Skeletal muscle satellite cell (primary cell): ENCODE data around the gene SMG9.
A peak's percentile ranks its signal among the peaks of the same experiment; 100 is the strongest.

Source experiments
- H3K27me3 ChIP-seq: 2 replicates; pipeline ENCODE4 v1.7.0; 2013; ENCODE audit warnings: low read length; ENCODE audit not compliant: control insufficient read depth, insufficient read depth
- H3K36me3 ChIP-seq: 2 replicates; pipeline ENCODE4 v1.7.0; 2013; ENCODE audit warnings: mild to moderate bottlenecking, control low read depth, low read length; ENCODE audit not compliant: insufficient read depth
- H3K4me1 ChIP-seq: 2 replicates; pipeline ENCODE4 v1.7.0; 2013; ENCODE audit warnings: low read length; ENCODE audit not compliant: control insufficient read depth, insufficient read depth
- H3K4me2 ChIP-seq: 2 replicates; pipeline ENCODE4 v1.7.0; 2013; ENCODE audit warnings: mild to moderate bottlenecking, low read length
- H3K4me3 ChIP-seq: 2 replicates; pipeline ENCODE4 v1.7.0; 2013; ENCODE audit warnings: low read length
- H3K9ac ChIP-seq: 2 replicates; pipeline ENCODE4 v1.7.0; 2013; ENCODE audit warnings: mild to moderate bottlenecking, low read depth, low read length, moderate library complexity
- H3K9me3 ChIP-seq: replicated peaks from 2 replicates; pipeline ENCODE4 v1.7.0; 2013; ENCODE audit warnings: mild to moderate bottlenecking, control low read depth, low read length

The SMG9 gene

GRCh38 chr19:43718627-43719377 is 36.0 kb downstream of the SMG9 start:
- Histone ChIP-seq H3K36me3 (no peaks in the 10 kb centered on the region), H3K9me3 (no peaks in the 10 kb centered on the region), H3K27me3 (no peaks in the 10 kb centered on the region), H3K4me2 (no peak overlapping the region), H3K9ac (no peak overlapping the region), H3K4me3 (no peak overlapping the region), H3K4me1 (no peaks in the 10 kb centered on the region)

DNA sequence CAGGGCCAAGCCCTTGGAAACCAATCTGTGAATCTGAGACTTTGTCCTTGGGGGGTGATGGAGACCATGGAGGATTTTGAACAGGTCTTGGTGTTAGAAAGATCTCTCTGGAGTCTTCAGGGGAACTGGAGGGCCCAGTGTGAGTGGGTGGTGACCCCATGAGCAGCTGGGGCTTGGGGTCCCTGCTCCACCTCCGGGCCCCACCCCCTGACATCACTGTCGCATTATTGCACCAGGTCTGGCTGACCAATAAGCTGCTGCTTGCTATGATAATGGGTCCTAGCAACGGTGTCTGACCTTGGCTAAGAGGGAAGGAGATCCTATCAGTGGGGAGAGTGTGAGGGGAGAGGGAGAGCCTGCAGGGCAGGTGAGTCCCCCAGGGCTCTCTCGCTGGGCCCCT is 39.0 kb downstream of the SMG9 start, which contains the start of gene IRGC:
TSS of gene IRGC (plus strand) at position 301 of the 400 bp plus-strand sequence. CDS start 2,483 bp downstream, outside the sequence.
- Histone ChIP-seq H3K4me3 (no peak within 1 kb of the TSS), H3K36me3 (no peaks in the 10 kb centered on the region), H3K9me3 (no peaks in the 10 kb centered on the region), H3K4me2 (no peak within 1 kb of the TSS), H3K27me3 (peaks cover 4% of the 10 kb centered on the region), H3K9ac (no peak within 1 kb of the TSS), H3K4me1 (peaks cover 7% of the 10 kb centered on the region)

- H3K36me3 ChIP-seq, result no peaks in the 10 kb centered on the region
- H3K9ac ChIP-seq, result no peak overlapping the region
- H3K4me3 ChIP-seq, result no peak overlapping the region
- H3K9me3 ChIP-seq, result peaks cover 3% of the 10 kb centered on the region
- H3K4me2 ChIP-seq, result no peak overlapping the region
- H3K4me1 ChIP-seq, result peaks cover 7% of the 10 kb centered on the region
- H3K27me3 ChIP-seq, result peaks cover 4% of the 10 kb centered on the region
These were observed 41.6 kb downstream of the SMG9 start for GRCh38 chr19:43713208-43713607.

- no peak overlapping the region for H3K4me2 ChIP-seq
- H3K4me1 ChIP-seq, result peaks cover 7% of the 10 kb centered on the region
- peaks cover 3% of the 10 kb centered on the region for H3K9me3 ChIP-seq
- no peak overlapping the region for H3K9ac ChIP-seq
- no peaks in the 10 kb centered on the region for H3K36me3 ChIP-seq
- H3K4me3 ChIP-seq, result no peak overlapping the region
- peaks cover 4% of the 10 kb centered on the region for H3K27me3 ChIP-seq
These were observed 42.9 kb downstream of the SMG9 start for GRCh38 chr19:43711751-43712355.

DNA sequence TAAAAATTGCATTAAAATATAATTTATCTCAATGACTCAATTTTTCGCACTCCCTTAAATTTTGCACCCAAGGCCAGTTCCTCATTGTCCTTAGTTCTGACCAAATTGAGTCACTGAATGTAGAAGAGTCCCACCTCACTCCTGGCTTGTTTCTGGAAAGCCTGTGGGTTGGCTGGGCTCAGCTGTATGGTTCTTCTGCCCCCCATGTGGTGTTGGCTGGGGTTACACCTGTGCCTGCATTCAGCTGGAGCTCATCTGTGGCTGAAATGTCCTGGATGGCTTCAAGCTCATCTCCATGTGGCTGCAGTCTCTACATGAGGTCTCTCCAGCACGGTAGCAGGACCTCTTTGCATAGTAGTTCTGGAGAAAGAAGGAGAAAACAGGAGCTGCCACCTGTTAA is 46.0 kb downstream of the SMG9 start:
- H3K9me3 ChIP-seq, result peaks cover 3% of the 10 kb centered on the region
- no peaks in the 10 kb centered on the region for H3K36me3 ChIP-seq
- H3K27me3 ChIP-seq, result peaks cover 3% of the 10 kb centered on the region
- peaks cover 7% of the 10 kb centered on the region for H3K4me1 ChIP-seq
- no peak overlapping the region for H3K9ac ChIP-seq
- H3K4me2 ChIP-seq, result no peak overlapping the region
- no peak overlapping the region for H3K4me3 ChIP-seq

DNA sequence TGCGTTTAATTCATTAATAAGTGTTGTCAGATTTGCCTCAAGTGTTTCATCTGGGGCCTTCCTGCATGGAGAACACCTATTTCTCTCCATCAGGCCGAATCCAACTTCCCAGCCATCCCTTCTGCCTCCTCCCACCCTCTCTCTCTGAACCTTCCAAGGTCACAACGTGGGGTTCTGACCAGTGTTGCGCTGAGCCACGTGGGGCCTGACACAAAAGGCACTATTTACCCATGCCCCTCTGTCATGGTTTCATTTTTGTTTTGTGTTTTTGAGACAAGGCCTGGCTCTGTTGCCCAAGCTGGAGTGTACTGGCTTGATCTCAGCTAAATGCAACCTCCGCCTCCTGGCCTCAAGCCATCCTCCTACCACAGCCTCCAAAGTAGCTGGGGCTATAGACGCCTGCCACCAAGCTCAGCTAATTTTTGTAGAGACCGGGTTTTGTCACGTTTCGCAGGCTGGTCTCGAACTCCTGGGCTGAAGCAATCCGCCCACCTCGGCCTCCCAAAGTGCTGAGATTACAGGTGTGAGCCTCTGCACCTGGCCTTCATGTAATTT is 47.5 kb downstream of the SMG9 start:
- Histone ChIP-seq H3K36me3 (no peaks in the 10 kb centered on the region), H3K4me1 (peaks cover 7% of the 10 kb centered on the region), H3K9me3 (peaks cover 3% of the 10 kb centered on the region), H3K4me2 (no peak overlapping the region), H3K9ac (no peak overlapping the region), H3K27me3 (no peaks in the 10 kb centered on the region), H3K4me3 (no peak overlapping the region)

DNA sequence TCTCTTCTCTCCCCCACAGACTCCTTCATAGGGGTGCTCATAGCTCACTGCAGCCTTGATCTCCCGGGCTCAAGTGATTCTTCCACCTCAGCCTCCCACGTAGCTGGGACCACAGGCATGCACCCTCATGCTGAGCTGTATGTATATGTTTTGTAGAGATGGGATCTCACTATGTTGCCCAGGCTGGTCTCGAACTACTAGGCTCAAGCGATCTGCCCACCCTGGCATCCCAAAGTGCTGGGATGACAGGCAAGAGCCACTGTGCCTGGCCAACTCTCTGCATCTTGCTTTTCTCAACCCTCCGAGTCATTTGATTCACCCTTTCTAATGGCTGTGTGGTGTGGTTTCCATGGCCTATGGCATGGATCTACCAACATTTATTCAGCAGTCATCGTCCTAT is 49.0 kb downstream of the SMG9 start:
- Histone ChIP-seq H3K9me3 (peaks cover 3% of the 10 kb centered on the region), H3K27me3 (no peaks in the 10 kb centered on the region), H3K4me1 (peaks cover 8% of the 10 kb centered on the region), H3K4me3 (no peak overlapping the region), H3K9ac (no peak overlapping the region), H3K4me2 (no peak overlapping the region), H3K36me3 (no peaks in the 10 kb centered on the region)

- Histone ChIP-seq H3K9me3 (peaks cover 3% of the 10 kb centered on the region), H3K4me3 (no peak overlapping the region), H3K4me1 (peaks cover 24% of the 10 kb centered on the region), H3K27me3 (peaks cover 2% of the 10 kb centered on the region), H3K9ac (no peak overlapping the region), H3K4me2 (no peak overlapping the region), H3K36me3 (no peaks in the 10 kb centered on the region)
These were observed 50.6 kb downstream of the SMG9 start for GRCh38 chr19:43704002-43704705.

- peak overlapping the region; percentile 67 for H3K9ac ChIP-seq
- no peaks in the 10 kb centered on the region for H3K36me3 ChIP-seq
- H3K27me3 ChIP-seq, result peaks cover 17% of the 10 kb centered on the region
- peak overlapping the region; percentile 76 for H3K4me2 ChIP-seq
- peak overlapping the region; percentile 38 for H3K4me3 ChIP-seq
- peaks cover 6% of the 10 kb centered on the region for H3K9me3 ChIP-seq
- peaks cover 24% of the 10 kb centered on the region for H3K4me1 ChIP-seq
These were observed 54.3 kb downstream of the SMG9 start for GRCh38 chr19:43700395-43701000.

DNA sequence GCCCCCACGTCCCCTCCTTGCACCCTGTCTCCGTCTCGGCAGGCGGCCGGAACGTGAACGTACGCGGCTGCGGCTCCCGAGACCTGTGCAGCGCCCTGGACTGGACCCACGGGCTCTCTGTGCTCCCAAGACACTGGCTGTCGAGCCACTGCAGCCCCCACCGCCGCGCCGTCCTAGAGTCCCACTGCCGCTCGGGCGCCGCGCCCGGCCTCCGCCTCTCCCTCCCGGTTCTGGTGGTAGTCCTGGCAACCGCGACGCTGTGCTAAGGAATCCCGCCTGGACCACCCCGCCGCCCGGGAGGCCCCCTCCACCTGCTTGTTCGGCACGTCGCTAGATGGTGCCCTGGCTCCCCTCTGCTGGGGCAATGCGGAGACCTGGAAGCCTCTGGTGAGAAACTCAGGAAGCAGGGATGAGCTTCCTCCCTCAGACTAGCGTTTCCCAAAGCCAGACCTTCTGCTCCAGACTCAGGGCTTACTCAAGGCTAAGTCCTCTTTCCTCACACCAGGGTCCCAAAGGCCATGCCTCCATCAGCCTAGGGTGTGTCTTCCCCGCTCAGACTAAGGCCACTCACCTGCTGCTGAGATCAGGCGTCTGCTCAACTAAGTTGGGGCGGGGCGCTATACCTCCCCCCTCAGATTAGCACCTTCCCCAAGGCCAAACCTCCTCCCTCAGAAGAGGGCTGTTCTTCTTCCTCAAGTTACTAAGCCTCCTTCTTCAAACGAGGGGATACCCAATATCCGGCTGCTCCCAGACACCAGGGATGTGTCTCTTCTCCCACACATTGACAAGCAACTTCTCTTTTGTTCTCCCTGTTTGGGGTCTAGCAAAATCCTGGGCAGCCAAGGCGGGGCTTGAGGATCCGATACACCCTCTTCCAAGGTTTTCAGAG is 55.0 kb downstream of the SMG9 start:
- H3K4me2 ChIP-seq, result peak overlapping the region; percentile 76
- H3K9ac ChIP-seq, result peak overlapping the region; percentile 67
- no peaks in the 10 kb centered on the region for H3K36me3 ChIP-seq
- H3K4me1 ChIP-seq, result peaks cover 24% of the 10 kb centered on the region
- peak overlapping the region; percentile 50 for H3K4me3 ChIP-seq
- peaks cover 6% of the 10 kb centered on the region for H3K9me3 ChIP-seq
- peaks cover 23% of the 10 kb centered on the region for H3K27me3 ChIP-seq
